Activated naive CD8-positive, alpha-beta T cell treated with anti-CD3 and anti-CD28 coated beads for 36 hours (primary cell): ENCODE measurements around the gene OR2A25. TPM values are rescaled to one million over a fixed set of nuclear protein-coding genes. Genes with fewer than 3 reads are reported as not detected.

ENCODE experiments used
- DNase-seq: peaks from one replicate; pipeline ENCODE4 v3.0.0; 2021
- H3K27ac Mint-ChIP-seq: one replicate; pipeline ENCODE4 v1.8.0; 2022; ENCODE audit warnings: mild to moderate bottlenecking, moderate library complexity, mixed read lengths
- H3K27me3 Mint-ChIP-seq: one replicate; pipeline ENCODE4 v1.8.0; 2022; ENCODE audit warnings: mild to moderate bottlenecking, mixed read lengths
- H3K36me3 Mint-ChIP-seq: one replicate; pipeline ENCODE4 v1.8.0; 2021; ENCODE audit warnings: mild to moderate bottlenecking, mixed read lengths
- H3K4me1 Mint-ChIP-seq: one replicate; pipeline ENCODE4 v1.8.0; 2021; ENCODE audit warnings: mixed read lengths
- H3K4me3 Mint-ChIP-seq: one replicate; pipeline ENCODE4 v1.8.0; 2022; ENCODE audit warnings: mild to moderate bottlenecking, moderate library complexity, mixed read lengths
- H3K9me3 Mint-ChIP-seq: one replicate; pipeline ENCODE4 v1.8.0; 2022; ENCODE audit warnings: mixed read lengths
- total RNA-seq, 2 experiments: library from RNA; stranded (reverse); gene quantifications; one replicate each; pipeline ENCODE4 v1.2.3, GENCODE V29; 2021

OR2A25 gene, protein sequence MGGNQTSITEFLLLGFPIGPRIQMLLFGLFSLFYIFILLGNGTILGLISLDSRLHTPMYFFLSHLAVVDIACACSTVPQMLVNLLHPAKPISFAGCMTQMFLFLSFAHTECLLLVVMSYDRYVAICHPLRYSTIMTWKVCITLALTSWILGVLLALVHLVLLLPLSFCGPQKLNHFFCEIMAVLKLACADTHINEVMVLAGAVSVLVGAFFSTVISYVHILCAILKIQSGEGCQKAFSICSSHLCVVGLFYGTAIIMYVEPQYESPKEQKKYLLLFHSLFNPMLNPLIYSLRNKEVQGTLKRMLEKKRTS
- total RNA-seq = not detected

- no peak within 1 kb of the TSS for H3K27ac Mint-ChIP-seq
- no peaks in the 10 kb centered on the region for H3K4me1 Mint-ChIP-seq
- H3K27me3 Mint-ChIP-seq = peaks cover 17% of the 10 kb centered on the region
- no peak for DNase-seq
- no peak within 1 kb of the TSS for H3K4me3 Mint-ChIP-seq
- no peaks in the 10 kb centered on the region for H3K36me3 Mint-ChIP-seq
- no peaks in the 10 kb centered on the region for H3K9me3 Mint-ChIP-seq
Observed at GRCh38 chr7:144069511-144069910, at the start of gene OR2A25. OR2A25 (plus strand) TSS chr7:144069811; CDS start chr7:144074220, 4,409 bp downstream.

DNA sequence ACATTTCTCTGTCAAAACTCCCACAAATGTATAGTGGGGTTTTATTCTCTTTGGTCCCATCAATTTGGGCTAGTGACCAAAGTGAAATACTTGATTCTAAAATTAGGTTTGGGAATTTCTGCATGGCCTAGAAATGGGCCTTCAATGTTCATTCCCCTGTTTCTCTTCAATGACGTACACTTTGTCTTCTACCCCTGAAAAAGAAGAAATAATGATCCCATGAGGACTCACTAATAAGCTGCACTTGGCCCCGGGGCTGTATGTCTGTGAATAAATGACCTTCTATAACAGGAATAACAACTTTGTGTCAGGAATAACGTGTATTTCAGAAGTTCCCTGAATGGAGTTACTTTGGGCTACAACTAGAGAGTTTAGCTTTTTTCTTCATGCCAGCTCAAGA, 49.3 kb upstream of the OR2A25 start:
- peaks cover 2% of the 10 kb centered on the region for H3K4me1 Mint-ChIP-seq
- peaks cover 6% of the 10 kb centered on the region for H3K27me3 Mint-ChIP-seq
- no peaks in the 10 kb centered on the region for H3K36me3 Mint-ChIP-seq
- no peaks in the 10 kb centered on the region for H3K9me3 Mint-ChIP-seq
- no peak overlapping the region for H3K4me3 Mint-ChIP-seq
- H3K27ac Mint-ChIP-seq = no peak overlapping the region
- DNase-seq = no peak

DNA sequence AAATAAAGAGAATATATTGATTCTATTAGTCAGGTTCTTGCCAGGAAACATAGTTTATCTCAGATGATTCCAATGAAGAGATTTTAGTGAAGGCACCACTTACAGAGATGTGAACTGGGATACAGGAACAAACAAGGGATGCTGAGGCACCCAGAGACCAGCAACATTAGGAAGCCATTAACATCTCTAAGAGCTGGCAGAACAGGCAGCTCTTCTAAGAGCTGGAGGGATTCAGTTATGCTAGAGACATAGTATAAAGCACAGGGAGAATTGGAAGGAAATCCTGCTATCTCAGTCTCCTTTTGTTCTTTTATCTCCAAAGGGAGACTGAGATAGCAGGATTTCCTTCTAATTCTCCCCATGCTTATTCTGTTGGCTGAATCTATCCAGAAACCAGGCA, 47.4 kb upstream of the OR2A25 start:
- Mint-ChIP-seq H3K9me3 (no peaks in the 10 kb centered on the region), H3K36me3 (no peaks in the 10 kb centered on the region), H3K27ac (no peak overlapping the region), H3K4me1 (peaks cover 2% of the 10 kb centered on the region), H3K27me3 (peaks cover 3% of the 10 kb centered on the region), H3K4me3 (no peak overlapping the region)
- DNase-seq = no peak

DNA sequence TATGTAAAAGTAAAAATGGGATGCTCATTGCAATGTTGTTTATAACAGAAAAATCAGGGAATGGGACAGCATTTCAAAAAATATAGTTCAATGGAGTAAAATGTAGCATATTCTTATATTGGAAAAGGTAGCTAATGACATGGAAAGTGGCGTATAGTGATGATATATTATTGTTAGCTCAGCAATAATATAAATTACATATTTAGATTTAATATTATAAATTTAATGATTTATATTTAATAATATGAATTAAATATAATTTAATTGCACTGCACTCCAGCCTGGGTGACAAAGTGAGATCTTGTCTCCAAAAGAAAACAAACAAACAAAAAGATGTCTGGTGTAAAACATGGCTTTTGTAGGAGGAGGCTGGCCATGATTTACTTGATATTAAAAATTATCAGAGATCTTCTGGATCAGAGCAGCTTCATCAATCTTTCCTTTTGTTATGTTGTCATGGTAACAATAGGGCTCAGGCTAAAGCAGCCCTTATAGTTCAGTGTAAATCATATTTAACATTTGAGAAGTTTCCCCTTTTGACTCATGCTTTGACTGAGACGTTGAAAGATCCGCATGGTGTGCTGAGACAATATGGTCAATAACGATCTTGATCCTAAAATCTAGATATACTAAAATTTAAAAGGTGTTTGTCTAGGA, 46.3 kb upstream of the OR2A25 start:
- Mint-ChIP-seq H3K4me1 (peaks cover 8% of the 10 kb centered on the region), H3K9me3 (no peaks in the 10 kb centered on the region), H3K27ac (no peak overlapping the region), H3K4me3 (no peak overlapping the region), H3K36me3 (no peaks in the 10 kb centered on the region), H3K27me3 (no peaks in the 10 kb centered on the region)
- DNase-seq = no peak

GRCh38 chr7:144024213-144024612, 45.4 kb upstream of the OR2A25 start:
- H3K27ac Mint-ChIP-seq = no peak overlapping the region
- H3K4me1 Mint-ChIP-seq = peaks cover 8% of the 10 kb centered on the region
- no peaks in the 10 kb centered on the region for H3K36me3 Mint-ChIP-seq
- no peak for DNase-seq
- H3K27me3 Mint-ChIP-seq = no peaks in the 10 kb centered on the region
- H3K4me3 Mint-ChIP-seq = no peak overlapping the region
- H3K9me3 Mint-ChIP-seq = no peaks in the 10 kb centered on the region

DNA sequence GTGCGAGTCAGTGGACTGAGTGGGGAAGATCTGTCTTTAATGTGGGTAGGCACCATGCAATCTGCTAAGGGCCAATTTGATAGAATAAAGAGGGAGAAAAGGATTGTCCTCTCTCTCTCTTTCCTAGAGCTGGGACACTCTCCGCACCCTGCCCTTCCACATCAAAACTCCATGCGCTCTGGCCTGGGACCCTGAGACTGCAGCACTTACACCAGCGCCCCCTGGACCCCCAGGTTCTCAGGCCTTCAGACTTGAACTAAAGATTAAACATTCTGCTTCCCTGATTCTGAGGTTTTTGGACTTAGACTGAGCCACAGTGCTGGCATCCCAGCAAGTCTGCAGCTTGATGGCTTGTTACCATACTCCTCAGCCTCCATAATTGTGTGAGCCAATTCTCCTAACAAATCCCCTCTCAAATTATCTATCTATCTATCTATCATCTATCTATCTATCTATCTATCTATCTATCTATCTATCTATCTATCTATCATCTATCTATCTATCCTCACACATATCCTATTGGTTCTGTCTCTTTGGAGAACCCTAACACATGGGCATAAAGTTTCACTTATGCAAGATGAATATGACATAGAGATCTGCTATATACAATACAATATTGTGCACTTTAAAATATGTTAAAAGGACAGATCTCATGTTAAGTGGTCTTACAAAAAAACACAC, 43.3 kb upstream of the OR2A25 start:
- Mint-ChIP-seq H3K27me3 (no peaks in the 10 kb centered on the region), H3K4me1 (peaks cover 6% of the 10 kb centered on the region), H3K36me3 (no peaks in the 10 kb centered on the region), H3K27ac (no peak overlapping the region), H3K9me3 (no peaks in the 10 kb centered on the region), H3K4me3 (no peak overlapping the region)
- no peak for DNase-seq

GRCh38 chr7:144027070-144027469, 42.5 kb upstream of the OR2A25 start:
- no peaks in the 10 kb centered on the region for H3K9me3 Mint-ChIP-seq

GRCh38 chr7:144027974-144028373, 41.6 kb upstream of the OR2A25 start:
- Mint-ChIP-seq H3K9me3 (no peaks in the 10 kb centered on the region), H3K36me3 (no peaks in the 10 kb centered on the region), H3K27me3 (peaks cover 5% of the 10 kb centered on the region), H3K4me3 (no peak overlapping the region), H3K27ac (no peak overlapping the region), H3K4me1 (peaks cover 6% of the 10 kb centered on the region)
- DNase-seq = no peak

More at GRCh38 chr7:144027070-144027469, 42.5 kb upstream of the OR2A25 start:
- H3K4me1 Mint-ChIP-seq = peaks cover 6% of the 10 kb centered on the region
- no peaks in the 10 kb centered on the region for H3K36me3 Mint-ChIP-seq
- no peak overlapping the region for H3K4me3 Mint-ChIP-seq
- no peaks in the 10 kb centered on the region for H3K27me3 Mint-ChIP-seq
- no peak overlapping the region for H3K27ac Mint-ChIP-seq
- DNase-seq = no peak

DNA sequence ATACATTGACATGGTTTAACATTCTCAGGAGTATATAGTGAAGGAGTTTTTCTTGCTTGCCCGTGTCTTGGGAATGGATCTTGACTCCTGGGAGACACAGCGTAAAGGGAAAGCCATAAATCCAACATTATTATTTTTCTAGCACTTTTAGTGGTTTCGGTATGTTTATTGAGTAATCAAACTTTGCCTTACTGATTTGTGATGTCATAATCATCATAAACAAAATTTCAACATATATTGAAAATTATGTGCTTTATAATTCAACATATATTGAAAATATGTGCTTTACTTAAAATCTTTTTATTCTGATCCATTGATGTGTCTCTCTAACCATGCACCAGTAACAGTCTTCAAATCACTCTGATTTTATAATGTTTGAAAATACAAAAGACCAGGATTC, 41.1 kb upstream of the OR2A25 start:
- Mint-ChIP-seq H3K4me3 (no peak overlapping the region), H3K9me3 (no peaks in the 10 kb centered on the region), H3K27me3 (peaks cover 7% of the 10 kb centered on the region), H3K4me1 (peaks cover 6% of the 10 kb centered on the region), H3K36me3 (no peaks in the 10 kb centered on the region), H3K27ac (no peak overlapping the region)
- DNase-seq = no peak

DNA sequence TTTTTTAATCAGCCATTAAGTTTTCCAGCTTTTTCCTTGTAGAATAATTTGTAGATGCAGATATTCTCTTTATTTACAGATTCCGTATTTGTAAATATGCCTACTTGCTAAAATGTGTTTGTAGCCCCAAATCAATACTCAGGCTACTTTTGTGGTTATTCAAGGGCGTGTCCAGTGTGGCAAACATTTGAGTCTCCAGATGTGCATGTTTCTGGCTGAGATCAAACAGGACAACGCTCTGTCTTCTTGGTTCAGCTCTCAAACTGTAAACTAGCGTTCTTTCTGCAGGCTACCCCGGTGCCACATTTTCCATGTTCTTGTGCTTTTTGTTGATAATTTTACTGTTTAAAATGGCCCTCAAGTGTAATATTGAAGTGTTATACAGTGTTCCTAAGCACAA, 37.1 kb upstream of the OR2A25 start:
- peaks cover 11% of the 10 kb centered on the region for H3K27me3 Mint-ChIP-seq
- H3K4me3 Mint-ChIP-seq = no peak overlapping the region
- H3K36me3 Mint-ChIP-seq = no peaks in the 10 kb centered on the region
- no peaks in the 10 kb centered on the region for H3K9me3 Mint-ChIP-seq
- DNase-seq = no peak
- peaks cover 5% of the 10 kb centered on the region for H3K4me1 Mint-ChIP-seq
- no peak overlapping the region for H3K27ac Mint-ChIP-seq

DNA sequence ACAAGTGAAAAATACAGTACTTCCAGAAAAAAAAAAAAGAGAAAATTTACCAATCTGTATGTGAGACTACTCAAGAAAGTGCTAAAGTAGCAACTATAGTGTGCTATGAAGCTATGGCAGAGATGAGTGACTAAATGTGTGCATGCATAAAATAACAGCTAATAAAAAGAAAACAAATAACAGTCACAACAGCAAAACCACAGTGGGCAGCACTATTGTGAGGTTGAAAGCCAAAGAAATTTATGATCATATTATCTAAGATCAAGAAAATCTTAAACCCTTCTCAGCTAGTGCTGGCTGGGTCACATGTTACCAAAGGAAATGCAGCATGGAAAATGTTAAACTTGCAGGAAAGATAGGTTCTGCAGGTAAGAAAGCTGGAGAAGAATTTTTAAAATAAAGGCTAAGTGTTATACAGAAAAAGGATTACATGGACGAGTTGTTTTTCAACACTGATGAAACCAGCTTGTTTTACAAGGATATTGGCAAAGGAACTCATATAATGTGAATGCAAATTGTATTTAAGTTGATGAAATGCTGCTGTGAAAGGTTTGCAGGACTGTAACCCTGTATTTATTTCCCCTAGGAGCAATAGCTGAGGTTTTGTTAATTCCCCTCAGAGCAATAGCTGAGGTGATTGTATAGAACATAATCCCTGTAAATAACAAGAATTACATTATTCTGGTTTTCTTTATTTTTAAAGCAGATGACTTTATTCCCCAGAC, 36.5 kb upstream of the OR2A25 start:
- Mint-ChIP-seq H3K27ac (no peak overlapping the region), H3K9me3 (no peaks in the 10 kb centered on the region), H3K36me3 (no peaks in the 10 kb centered on the region), H3K4me3 (no peak overlapping the region), H3K4me1 (no peaks in the 10 kb centered on the region), H3K27me3 (peaks cover 11% of the 10 kb centered on the region)
- no peak for DNase-seq

- no peaks in the 10 kb centered on the region for H3K36me3 Mint-ChIP-seq
- H3K4me1 Mint-ChIP-seq = no peaks in the 10 kb centered on the region
- H3K27me3 Mint-ChIP-seq = peaks cover 11% of the 10 kb centered on the region
- no peak overlapping the region for H3K4me3 Mint-ChIP-seq
- H3K9me3 Mint-ChIP-seq = no peaks in the 10 kb centered on the region
- no peak overlapping the region for H3K27ac Mint-ChIP-seq
- no peak for DNase-seq
Observed at GRCh38 chr7:144035385-144035784, 34.2 kb upstream of the OR2A25 start.

DNA sequence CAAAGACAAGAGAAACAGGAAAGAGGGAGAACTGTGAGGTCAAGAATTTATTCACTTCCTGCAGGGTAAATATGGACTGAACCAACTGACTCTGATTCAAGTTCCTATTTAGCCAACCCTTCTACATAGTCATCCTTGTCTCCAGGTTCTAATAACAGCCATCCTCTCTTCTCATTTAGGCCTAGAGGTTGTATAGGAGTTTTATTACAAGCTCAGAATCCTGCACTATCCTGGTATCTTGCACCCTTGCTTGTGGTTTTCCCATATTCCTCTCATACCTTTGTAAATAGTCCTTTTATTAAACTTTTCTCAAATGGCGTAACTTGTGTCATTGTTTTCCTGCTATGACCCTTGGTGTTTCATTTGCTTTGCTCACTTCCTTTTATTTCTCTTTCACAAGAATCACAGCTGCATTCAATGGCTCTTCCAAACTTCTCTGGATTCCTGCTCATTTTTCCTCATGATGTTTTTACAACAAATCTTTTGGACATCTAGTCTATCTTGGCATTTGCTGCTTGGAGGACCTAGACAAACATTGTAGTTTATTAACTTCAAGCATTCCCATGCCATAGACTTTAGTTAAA, 33.2 kb upstream of the OR2A25 start:
- no peak overlapping the region for H3K4me3 Mint-ChIP-seq
- peaks cover 11% of the 10 kb centered on the region for H3K27me3 Mint-ChIP-seq
- H3K36me3 Mint-ChIP-seq = no peaks in the 10 kb centered on the region
- no peaks in the 10 kb centered on the region for H3K4me1 Mint-ChIP-seq
- no peak for DNase-seq
- no peak overlapping the region for H3K27ac Mint-ChIP-seq
- no peaks in the 10 kb centered on the region for H3K9me3 Mint-ChIP-seq

GRCh38 chr7:144037414-144038035, 32.1 kb upstream of the OR2A25 start:
- H3K36me3 Mint-ChIP-seq = no peaks in the 10 kb centered on the region
- no peaks in the 10 kb centered on the region for H3K4me1 Mint-ChIP-seq
- no peaks in the 10 kb centered on the region for H3K9me3 Mint-ChIP-seq
- no peak overlapping the region for H3K4me3 Mint-ChIP-seq
- no peak overlapping the region for H3K27ac Mint-ChIP-seq
- H3K27me3 Mint-ChIP-seq = peaks cover 11% of the 10 kb centered on the region
- DNase-seq = no peak
